Measurements from ENCODE around the gene SLC6A19. TPM values are rescaled to one million over a fixed set of nuclear protein-coding genes. Genes with fewer than 3 reads are reported as not detected.
"Not testable (repeated sequence)": the region's sequence is repeated elsewhere in the genome, so short reads cannot be mapped to it uniquely, and the experiment has no call there.

The SLC6A19 gene
- total RNA-seq = not detected
- long read RNA-seq = 0 reads

- no peak for ATAC-seq
- intact Hi-C loops (cut with DNase I) = no loop called here
- DNase-seq = peak; percentile 16
Observed at GRCh38 chr5:1201327-1202025, at the start of gene SLC6A19. TSS of gene SLC6A19 (plus strand) at chr5:1201595. CDS start at chr5:1201651, 56 bp downstream.

GRCh38 chr5:1152156-1152555 is 49.2 kb upstream of the SLC6A19 start:
- ATAC-seq (no peak), DNase-seq (no peak)
- intact Hi-C loops (cut with DNase I) = no loop called here

DNA sequence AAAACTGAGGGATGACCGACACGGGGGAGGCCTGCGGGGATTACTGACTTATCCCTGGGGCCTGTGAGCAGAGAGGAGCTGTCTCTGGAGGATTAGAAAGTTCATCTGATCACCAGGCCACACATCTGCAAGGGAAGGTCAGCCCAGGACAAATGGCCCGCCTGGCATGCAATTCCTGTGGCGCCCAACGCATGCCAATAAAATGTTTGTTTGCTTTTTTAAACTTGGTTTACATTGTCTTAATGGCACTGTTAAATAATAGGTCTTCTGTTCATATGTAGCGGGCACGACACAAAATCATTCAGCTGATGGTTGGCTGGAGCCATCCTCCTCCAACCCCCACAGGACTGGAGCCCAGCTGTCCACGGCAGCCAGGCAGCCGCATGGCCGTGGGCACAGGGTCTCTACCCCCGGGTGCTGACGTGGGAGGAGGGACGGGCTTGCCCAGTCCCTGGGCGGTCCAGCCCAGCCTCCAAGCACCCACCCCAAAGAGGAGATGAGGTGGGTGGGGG is 48.6 kb upstream of the SLC6A19 start:
- intact Hi-C loops (cut with DNase I) = no loop called here
- ATAC-seq (no peak), DNase-seq (no peak)

- ATAC-seq (no peak), DNase-seq (no peak)
- intact Hi-C loops (cut with DNase I) = no loop called here
Observed at GRCh38 chr5:1153428-1153827, 48.0 kb upstream of the SLC6A19 start.

- DNase-seq = peak; percentile 24
- no peak for ATAC-seq
- intact Hi-C loops (cut with DNase I) = no loop called here
Observed at GRCh38 chr5:1155191-1156032, 46.0 kb upstream of the SLC6A19 start.

GRCh38 chr5:1156033-1156753 is 45.2 kb upstream of the SLC6A19 start:
- intact Hi-C loops (cut with DNase I) = no loop called here
- DNase-seq = peak; percentile 21
- ATAC-seq = peak in 1 of 2 donors; percentile 21

- intact Hi-C loops (cut with DNase I) = no loop called here
- peak; percentile 5 for DNase-seq
- no peak for ATAC-seq
Observed at GRCh38 chr5:1156754-1157460, 44.5 kb upstream of the SLC6A19 start.

- intact Hi-C loops (cut with DNase I); ATAC-seq: not testable (repeated sequence)
- peak; percentile 6 for DNase-seq
Observed at GRCh38 chr5:1157461-1157986, 43.9 kb upstream of the SLC6A19 start.

GRCh38 chr5:1158647-1159340 is 42.6 kb upstream of the SLC6A19 start:
- intact Hi-C loops (cut with DNase I) = no loop called here
- peak; percentile 5 for DNase-seq

GRCh38 chr5:1159341-1159675 is 42.1 kb upstream of the SLC6A19 start:
- intact Hi-C loops (cut with DNase I) = no loop called here
- DNase-seq = peak; percentile 13
- no peak for ATAC-seq

More at GRCh38 chr5:1158647-1159340, 42.6 kb upstream of the SLC6A19 start:
- ATAC-seq = no peak

GRCh38 chr5:1159774-1160406 is 41.5 kb upstream of the SLC6A19 start:
- intact Hi-C loops (cut with DNase I) = loop anchor here in 1 of 2 donors (10.0 kb wide), 2 partner anchors 235 to 485 kb away; no protein-coding TSS in a partner anchor
- ATAC-seq = no peak
- DNase-seq = peak; percentile 2

DNA sequence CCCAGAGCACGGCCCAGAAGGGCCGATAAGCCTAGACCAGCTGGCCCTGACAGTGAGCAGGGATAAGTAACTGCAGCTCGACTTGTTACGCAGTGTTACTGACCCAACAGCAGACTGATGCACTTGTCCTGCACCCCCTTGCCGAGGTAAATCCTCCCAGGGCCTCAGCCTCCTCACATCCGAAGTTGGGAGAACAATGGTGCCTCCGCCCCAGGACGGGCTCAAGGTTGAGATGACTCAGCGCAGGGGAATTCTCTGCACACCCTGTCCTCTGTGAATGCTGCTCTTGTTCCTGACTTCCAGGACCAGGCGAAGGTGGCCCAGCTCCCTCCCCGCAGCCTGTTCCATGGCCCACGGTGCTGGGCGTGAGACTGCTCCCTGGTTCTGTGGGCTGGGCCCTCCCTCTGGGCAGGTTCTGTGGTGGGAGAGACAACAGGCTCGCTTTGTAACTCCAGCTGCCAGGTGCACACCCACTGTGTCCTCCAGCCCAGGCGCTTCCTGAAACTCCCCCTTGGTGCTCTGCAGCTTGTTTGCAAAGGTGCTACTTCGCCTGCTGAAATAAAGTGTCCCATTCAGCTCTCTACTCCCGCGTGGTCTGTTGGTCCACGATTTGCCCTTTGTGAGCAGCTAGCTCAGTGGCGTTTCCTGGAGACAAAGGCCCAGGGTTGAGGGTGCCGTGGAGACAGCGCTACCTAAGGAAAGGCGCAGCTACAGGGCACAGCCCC is 40.1 kb upstream of the SLC6A19 start:
- peak in 1 of 2 donors; percentile 45 for ATAC-seq
- intact Hi-C loops (cut with DNase I) = loop anchor here in 1 of 2 donors (10.0 kb wide), 2 partner anchors 236 to 484 kb away; no protein-coding TSS in a partner anchor
- DNase-seq = peak; percentile 19

GRCh38 chr5:1161833-1162229 is 39.6 kb upstream of the SLC6A19 start:
- intact Hi-C loops (cut with DNase I) = loop anchor here in 1 of 2 donors (10.0 kb wide), 2 partner anchors 237 to 483 kb away; no protein-coding TSS in a partner anchor
- DNase-seq (peak; percentile 69), ATAC-seq (peak; percentile 72 to 83)

GRCh38 chr5:1162276-1162675 is 39.1 kb upstream of the SLC6A19 start:
- intact Hi-C loops (cut with DNase I) = loop anchor here in 1 of 2 donors (10.0 kb wide), 2 partner anchors 237 to 483 kb away; no protein-coding TSS in a partner anchor
- no peak for ATAC-seq
- DNase-seq = no peak

DNA sequence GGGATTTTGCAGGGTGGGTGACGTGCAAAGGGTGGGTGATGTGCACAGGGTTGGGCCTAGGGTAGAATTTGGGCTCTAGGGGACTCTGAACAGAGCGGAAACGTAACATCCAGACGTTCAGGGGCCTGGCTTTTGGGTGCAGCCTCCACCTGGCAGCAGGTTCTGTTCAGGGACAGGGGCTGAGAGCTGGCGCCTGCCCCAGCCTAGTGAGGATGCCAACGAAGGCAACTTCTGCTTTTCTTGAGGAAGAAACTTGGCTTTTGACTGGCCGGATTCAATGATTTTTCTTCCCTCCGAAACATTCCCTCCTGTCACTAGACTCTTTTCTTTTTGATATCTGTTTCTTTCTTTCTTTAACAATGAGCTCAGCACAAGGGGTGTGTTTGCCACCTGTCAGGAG is 38.6 kb upstream of the SLC6A19 start:
- intact Hi-C loops (cut with DNase I) = loop anchor here in 1 of 2 donors (10.0 kb wide), 2 partner anchors 238 to 482 kb away; no protein-coding TSS in a partner anchor

GRCh38 chr5:1163366-1163765 is 38.0 kb upstream of the SLC6A19 start:
- ATAC-seq (no peak), DNase-seq (no peak)
- intact Hi-C loops (cut with DNase I) = loop anchor here in 1 of 2 donors (10.0 kb wide), 2 partner anchors 239 to 481 kb away; no protein-coding TSS in a partner anchor

More for the DNA sequence above, 38.6 kb upstream of the SLC6A19 start:
- ATAC-seq = no peak
- no peak for DNase-seq
